HepG2 (cell line): ENCODE measurements around the gene RAD21L1. TPM values are rescaled to one million over a fixed set of nuclear protein-coding genes. Genes with fewer than 3 reads are reported as not detected.

Source experiments
- FOXO1 ChIP-seq: sonication (generic); formaldehyde crosslinking; IDR thresholded peaks from 2 replicates; pipeline ENCODE4 v1.4.0; 2020; ENCODE audit warnings: missing genetic modification reagents
- GLMP ChIP-seq: sonication (generic); formaldehyde crosslinking; IDR thresholded peaks from 2 replicates; pipeline ENCODE4 v1.9.0; 2021; ENCODE audit warnings: missing genetic modification reagents, mild to moderate bottlenecking, borderline replicate concordance
- GTF3A ChIP-seq: sonication (generic); formaldehyde crosslinking; conservative IDR thresholded peaks from 2 replicates; pipeline ENCODE4 v1.4.0; 2020; ENCODE audit warnings: mild to moderate bottlenecking, missing genetic modification reagents
- HDAC6 ChIP-seq: fragments of 200-600 bp; sonication (generic); IDR thresholded peaks from 2 replicates; pipeline ENCODE4 v1.7.0; 2017; ENCODE audit warnings: mild to moderate bottlenecking, antibody characterized with exemption, low read length, low read depth
- NFKB2 ChIP-seq: sonication (generic); formaldehyde crosslinking; IDR thresholded peaks from 2 replicates; pipeline ENCODE4 v1.4.0; 2020; ENCODE audit warnings: missing genetic modification reagents, borderline replicate concordance
- NR2C2 ChIP-seq: sonication (generic); formaldehyde crosslinking; IDR thresholded peaks from 2 replicates; pipeline ENCODE4 v1.4.0; 2020; ENCODE audit warnings: missing genetic modification reagents, mild to moderate bottlenecking, moderate library complexity, borderline replicate concordance
- POGK ChIP-seq: sonication (generic); formaldehyde crosslinking; conservative IDR thresholded peaks from 2 replicates; pipeline ENCODE4 v1.8.0; 2022; ENCODE audit warnings: mild to moderate bottlenecking, moderate library complexity, missing genetic modification reagents
- PTBP1 ChIP-seq: fragments of 200-400 bp; formaldehyde crosslinking; IDR thresholded peaks from 2 replicates; pipeline ENCODE4 v1.6.1; 2018; ENCODE audit warnings: low read length, low read depth; ENCODE audit not compliant: poor library complexity, severe bottlenecking
- ZNF362 ChIP-seq: sonication (generic); formaldehyde crosslinking; IDR thresholded peaks from 2 replicates; pipeline ENCODE4 v1.4.0; 2020; ENCODE audit warnings: missing genetic modification reagents, mild to moderate bottlenecking, borderline replicate concordance
- ZNF607 ChIP-seq: sonication (generic); formaldehyde crosslinking; IDR thresholded peaks from 2 replicates; pipeline ENCODE4 v1.5.1; 2020; ENCODE audit warnings: missing genetic modification reagents, mild to moderate bottlenecking, borderline replicate concordance
- ZNF710 ChIP-seq: sonication (generic); formaldehyde crosslinking; IDR thresholded peaks from 2 replicates; pipeline ENCODE4 v1.5.0; 2020; ENCODE audit warnings: mild to moderate bottlenecking, missing genetic modification reagents, borderline replicate concordance
- ZNF747 ChIP-seq: sonication (generic); formaldehyde crosslinking; IDR thresholded peaks from 2 replicates; pipeline ENCODE4 v1.8.1; 2023; ENCODE audit warnings: missing genetic modification reagents, mild to moderate bottlenecking, borderline replicate concordance
- polyA plus RNA-seq, 8 experiments: library from polyadenylated mRNA; depleted of rRNA in 3 of 8; stranded (reverse) in 7 of 8; unstranded in 1 of 8; fragments of >200 nt; fragmentation: Illumina TruSeq in 4 of 8; extraction: Trizol in 4 of 8; gene quantifications; 2 replicates each; pipeline versions ENCODE4 v1.2.1 to v1.2.3, GENCODE V29; 2011 to 2016; ENCODE audit warnings: low read depth in 4 of 8, missing spikeins in 1 of 8, mixed read lengths in 1 of 8; ENCODE audit not compliant: insufficient read depth in 1 of 8
- total RNA-seq, 5 experiments: library from RNA; depleted of rRNA; stranded (reverse); fragments of >200 nt; fragmentation: Illumina TruSeq; extraction: Trizol; gene quantifications; 2 replicates each; pipeline ENCODE4 v1.2.3, GENCODE V29; 2016; ENCODE audit warnings: low read depth in 1 of 5
- TF ChIP-seq, protein P1 (sequence below): IDR thresholded peaks from 2 replicates; pipeline ENCODE4 v1.6.1; 2016
- TF ChIP-seq, protein P2 (sequence below): sonication (generic); formaldehyde crosslinking; IDR thresholded peaks from 2 replicates; pipeline ENCODE4 v1.9.0; 2021; ENCODE audit warnings: mild to moderate bottlenecking, missing genetic modification reagents

Gene RAD21L1
- total and polyA plus RNA-seq, 2 of the 13 experiments (the other 11 are each of a cell fraction or from before 2014, with no cell fraction given): not detected

DNA sequence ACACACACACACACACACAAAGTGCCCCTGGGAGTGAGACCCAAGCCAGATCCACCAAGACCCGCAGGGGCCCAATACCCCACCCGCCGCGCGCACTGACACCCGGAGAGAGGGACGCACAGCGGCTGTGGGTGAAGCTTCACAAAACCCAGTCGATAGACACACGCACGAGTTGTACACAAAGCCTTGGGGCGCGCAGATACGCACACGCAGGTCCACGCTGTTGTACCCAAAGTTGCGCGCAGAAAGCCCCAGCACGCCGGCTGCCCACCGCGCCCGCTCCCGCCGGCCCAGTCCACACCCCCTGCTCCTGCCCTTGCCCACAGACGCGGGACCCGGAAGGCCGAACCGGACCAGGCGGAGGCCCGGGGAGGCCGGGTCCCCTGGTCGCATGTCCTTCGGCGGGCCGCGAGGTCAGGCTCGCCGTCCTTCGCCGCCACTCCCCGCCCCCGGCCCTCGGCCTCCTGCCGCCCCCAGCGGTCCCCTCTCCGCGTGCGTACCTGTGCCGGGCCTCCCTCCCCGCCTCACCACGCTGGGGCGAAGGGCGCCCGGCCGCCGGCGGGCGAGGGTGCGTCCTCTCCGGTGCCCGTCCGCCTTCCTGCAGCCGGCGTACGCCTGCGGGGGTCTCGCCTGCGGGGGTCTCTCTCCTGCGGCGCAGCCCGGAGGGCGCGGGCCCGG is 41.1 kb upstream of the RAD21L1 start, which contains the start of gene TMEM74B (continued):
- TF ChIP-seq ZNF607 (0 out of 2 replicates have a peak, but pooled peaks have one; percentile 12), NFKB2 (CRISPR knock-in tag) (peak; percentile 93), ZNF362 (CRISPR knock-in tag) (no peak), GLMP (no peak), ZNF710 (CRISPR knock-in tag) (no peak), NR2C2 (peak; percentile 55), POGK (CRISPR knock-in tag) (peak; percentile 84), FOXO1 (CRISPR knock-in tag) (peak; percentile 51; the same call in 1 of the 2 replicates), GTF3A (CRISPR knock-in tag) (no peak), PTBP1 (no peak), HDAC6 (no peak), ZNF747 (CRISPR knock-in tag) (peak; percentile 83; the same call in 1 of the 2 replicates)
- TF ChIP-seq, protein P1, sequence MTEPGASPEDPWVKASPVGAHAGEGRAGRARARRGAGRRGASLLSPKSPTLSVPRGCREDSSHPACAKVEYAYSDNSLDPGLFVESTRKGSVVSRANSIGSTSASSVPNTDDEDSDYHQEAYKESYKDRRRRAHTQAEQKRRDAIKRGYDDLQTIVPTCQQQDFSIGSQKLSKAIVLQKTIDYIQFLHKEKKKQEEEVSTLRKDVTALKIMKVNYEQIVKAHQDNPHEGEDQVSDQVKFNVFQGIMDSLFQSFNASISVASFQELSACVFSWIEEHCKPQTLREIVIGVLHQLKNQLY: no peak
- TF ChIP-seq, protein P2, sequence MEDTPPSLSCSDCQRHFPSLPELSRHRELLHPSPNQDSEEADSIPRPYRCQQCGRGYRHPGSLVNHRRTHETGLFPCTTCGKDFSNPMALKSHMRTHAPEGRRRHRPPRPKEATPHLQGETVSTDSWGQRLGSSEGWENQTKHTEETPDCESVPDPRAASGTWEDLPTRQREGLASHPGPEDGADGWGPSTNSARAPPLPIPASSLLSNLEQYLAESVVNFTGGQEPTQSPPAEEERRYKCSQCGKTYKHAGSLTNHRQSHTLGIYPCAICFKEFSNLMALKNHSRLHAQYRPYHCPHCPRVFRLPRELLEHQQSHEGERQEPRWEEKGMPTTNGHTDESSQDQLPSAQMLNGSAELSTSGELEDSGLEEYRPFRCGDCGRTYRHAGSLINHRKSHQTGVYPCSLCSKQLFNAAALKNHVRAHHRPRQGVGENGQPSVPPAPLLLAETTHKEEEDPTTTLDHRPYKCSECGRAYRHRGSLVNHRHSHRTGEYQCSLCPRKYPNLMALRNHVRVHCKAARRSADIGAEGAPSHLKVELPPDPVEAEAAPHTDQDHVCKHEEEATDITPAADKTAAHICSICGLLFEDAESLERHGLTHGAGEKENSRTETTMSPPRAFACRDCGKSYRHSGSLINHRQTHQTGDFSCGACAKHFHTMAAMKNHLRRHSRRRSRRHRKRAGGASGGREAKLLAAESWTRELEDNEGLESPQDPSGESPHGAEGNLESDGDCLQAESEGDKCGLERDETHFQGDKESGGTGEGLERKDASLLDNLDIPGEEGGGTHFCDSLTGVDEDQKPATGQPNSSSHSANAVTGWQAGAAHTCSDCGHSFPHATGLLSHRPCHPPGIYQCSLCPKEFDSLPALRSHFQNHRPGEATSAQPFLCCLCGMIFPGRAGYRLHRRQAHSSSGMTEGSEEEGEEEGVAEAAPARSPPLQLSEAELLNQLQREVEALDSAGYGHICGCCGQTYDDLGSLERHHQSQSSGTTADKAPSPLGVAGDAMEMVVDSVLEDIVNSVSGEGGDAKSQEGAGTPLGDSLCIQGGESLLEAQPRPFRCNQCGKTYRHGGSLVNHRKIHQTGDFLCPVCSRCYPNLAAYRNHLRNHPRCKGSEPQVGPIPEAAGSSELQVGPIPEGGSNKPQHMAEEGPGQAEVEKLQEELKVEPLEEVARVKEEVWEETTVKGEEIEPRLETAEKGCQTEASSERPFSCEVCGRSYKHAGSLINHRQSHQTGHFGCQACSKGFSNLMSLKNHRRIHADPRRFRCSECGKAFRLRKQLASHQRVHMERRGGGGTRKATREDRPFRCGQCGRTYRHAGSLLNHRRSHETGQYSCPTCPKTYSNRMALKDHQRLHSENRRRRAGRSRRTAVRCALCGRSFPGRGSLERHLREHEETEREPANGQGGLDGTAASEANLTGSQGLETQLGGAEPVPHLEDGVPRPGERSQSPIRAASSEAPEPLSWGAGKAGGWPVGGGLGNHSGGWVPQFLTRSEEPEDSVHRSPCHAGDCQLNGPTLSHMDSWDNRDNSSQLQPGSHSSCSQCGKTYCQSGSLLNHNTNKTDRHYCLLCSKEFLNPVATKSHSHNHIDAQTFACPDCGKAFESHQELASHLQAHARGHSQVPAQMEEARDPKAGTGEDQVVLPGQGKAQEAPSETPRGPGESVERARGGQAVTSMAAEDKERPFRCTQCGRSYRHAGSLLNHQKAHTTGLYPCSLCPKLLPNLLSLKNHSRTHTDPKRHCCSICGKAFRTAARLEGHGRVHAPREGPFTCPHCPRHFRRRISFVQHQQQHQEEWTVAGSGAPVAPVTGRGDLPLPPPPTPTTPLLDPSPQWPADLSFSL: peak; percentile 86
